Cardiac fibroblast (primary cell): ENCODE results near the gene ABLIM3.

Source experiments
- DNase-seq, 2 donors: peaks; one replicate each; pipeline versions ENCODE4 v3.0.0 to v3.0.0-alpha.2; 2010; ENCODE audit warnings: low read depth in 2 of 2
- H3K4me3 ChIP-seq, 2 donors: replicated peaks in 1 of 2; 1 replicate in 1 of 2; 2 replicates in 1 of 2; pipeline ENCODE4 v1.5.1; 2011; ENCODE audit warnings: low read depth in 2 of 2, low read length in 2 of 2, mild to moderate bottlenecking in 2 of 2, moderate library complexity in 1 of 2
- CTCF ChIP-seq: IDR thresholded peaks from one replicate; pipeline ENCODE4 v1.5.1; 2011; ENCODE audit warnings: low read depth, mild to moderate bottlenecking, low read length, inconsistent platforms

ABLIM3 gene

GRCh38 chr5:149219584-149219983 lies 78.3 kb downstream of the ABLIM3 start:
- TF ChIP-seq CTCF = no peak
- no peak for DNase-seq
- no peak overlapping the region for H3K4me3 ChIP-seq

- no peak for DNase-seq
- H3K4me3 ChIP-seq = no peak overlapping the region
- no peak for TF ChIP-seq CTCF
Measured at GRCh38 chr5:149220750-149221149, 79.5 kb downstream of the ABLIM3 start.

- H3K4me3 ChIP-seq = no peak overlapping the region
- no peak for TF ChIP-seq CTCF
- DNase-seq = peak; percentile 29 to 60
Measured at GRCh38 chr5:149221326-149221725, 80.0 kb downstream of the ABLIM3 start.

GRCh38 chr5:149221731-149222342 lies 80.5 kb downstream of the ABLIM3 start:
- no peak for TF ChIP-seq CTCF
- peak in 1 of 2 donors; percentile 46 for DNase-seq
- no peak overlapping the region for H3K4me3 ChIP-seq

GRCh38 chr5:149223081-149223848 lies 82.0 kb downstream of the ABLIM3 start:
- TF ChIP-seq CTCF = no peak
- no peak for DNase-seq
- H3K4me3 ChIP-seq = no peak overlapping the region

GRCh38 chr5:149224282-149224681 lies 83.0 kb downstream of the ABLIM3 start:
- DNase-seq = no peak
- H3K4me3 ChIP-seq = no peak overlapping the region
- TF ChIP-seq CTCF = no peak
